ENCODE measurements around the gene DNER. TPM values are rescaled to one million over a fixed set of nuclear protein-coding genes. Genes with fewer than 3 reads are reported as not detected.
"Not testable (repeated sequence)": the region's sequence is repeated elsewhere in the genome, so short reads cannot be mapped to it uniquely, and the experiment has no call there.

Gene DNER
- total and polyA plus RNA-seq, 2 experiments from 2014 or later = not detected

GRCh38 chr2:229703909-229704630 lies 10.3 kb downstream of the DNER start:
- TF ChIP-seq CTCF (IDR thresholded peaks at IDR 0.05; ENCODE audit: low read depth, low read length) = no peak
- H3K9me3 ChIP-seq (ENCODE audit: low read depth) = no peaks in the 10 kb centered on the region
- peaks cover 2% of the 10 kb centered on the region for H3K27me3 ChIP-seq
- peaks cover 10% of the 10 kb centered on the region for H3K4me1 ChIP-seq (ENCODE audit: low read depth)
- H3K4me3 ChIP-seq = no peak overlapping the region
- DNase-seq (ENCODE audit: low read depth in 1 of 2, low spot score in 1 of 2) = no peak
- no peaks in the 10 kb centered on the region for H3K36me3 ChIP-seq
- H3K27ac ChIP-seq = no peak overlapping the region

- Histone ChIP-seq H3K4me1 (ENCODE audit: low read depth) (no peaks in the 10 kb centered on the region), H3K36me3 (no peaks in the 10 kb centered on the region), H3K9me3 (ENCODE audit: low read depth) (no peaks in the 10 kb centered on the region), H3K4me3 (no peak overlapping the region), H3K27me3 (no peaks in the 10 kb centered on the region), H3K27ac (no peak overlapping the region)
- TF ChIP-seq CTCF (IDR thresholded peaks at IDR 0.05; ENCODE audit: low read depth, low read length) = no peak
- no peak for DNase-seq (ENCODE audit: low read depth in 1 of 2, low spot score in 1 of 2)
These were observed 12.6 kb downstream of the DNER start for GRCh38 chr2:229701716-229702115.

GRCh38 chr2:229701062-229701461 lies 13.3 kb downstream of the DNER start:
- Histone ChIP-seq H3K36me3 (no peaks in the 10 kb centered on the region), H3K27me3 (no peaks in the 10 kb centered on the region), H3K9me3 (ENCODE audit: low read depth) (no peaks in the 10 kb centered on the region), H3K27ac (no peak overlapping the region), H3K4me1 (ENCODE audit: low read depth) (no peaks in the 10 kb centered on the region), H3K4me3 (no peak overlapping the region)
- no peak for TF ChIP-seq CTCF (IDR thresholded peaks at IDR 0.05; ENCODE audit: low read depth, low read length)
- DNase-seq (ENCODE audit: low read depth in 1 of 2, low spot score in 1 of 2) = no peak

DNA sequence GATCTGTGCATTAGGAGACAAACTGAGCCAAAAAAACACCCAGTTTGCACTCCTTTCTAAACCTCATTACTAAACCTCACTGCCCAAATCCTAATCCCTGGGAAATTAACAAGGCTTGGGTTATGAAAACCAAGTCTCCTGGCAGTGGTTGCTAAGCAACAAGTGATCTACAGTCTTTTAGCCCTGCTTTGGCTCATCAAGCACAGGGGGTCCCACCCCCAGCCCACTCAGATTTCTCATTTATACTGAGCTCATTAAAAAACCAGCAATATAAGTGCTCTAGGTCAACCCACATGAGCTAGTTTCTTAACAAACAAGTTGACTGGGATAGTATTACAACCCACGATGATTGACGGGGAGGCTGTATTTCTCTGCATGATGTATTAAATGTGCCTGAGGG lies 18.4 kb downstream of the DNER start:
- Histone ChIP-seq H3K27me3 (no peaks in the 10 kb centered on the region), H3K4me1 (ENCODE audit: low read depth) (no peaks in the 10 kb centered on the region), H3K4me3 (no peak overlapping the region), H3K27ac (no peak overlapping the region), H3K9me3 (ENCODE audit: low read depth) (no peaks in the 10 kb centered on the region), H3K36me3 (no peaks in the 10 kb centered on the region)
- no peak for TF ChIP-seq CTCF (IDR thresholded peaks at IDR 0.05; ENCODE audit: low read depth, low read length)
- DNase-seq (ENCODE audit: low read depth in 1 of 2, low spot score in 1 of 2) = no peak

DNA sequence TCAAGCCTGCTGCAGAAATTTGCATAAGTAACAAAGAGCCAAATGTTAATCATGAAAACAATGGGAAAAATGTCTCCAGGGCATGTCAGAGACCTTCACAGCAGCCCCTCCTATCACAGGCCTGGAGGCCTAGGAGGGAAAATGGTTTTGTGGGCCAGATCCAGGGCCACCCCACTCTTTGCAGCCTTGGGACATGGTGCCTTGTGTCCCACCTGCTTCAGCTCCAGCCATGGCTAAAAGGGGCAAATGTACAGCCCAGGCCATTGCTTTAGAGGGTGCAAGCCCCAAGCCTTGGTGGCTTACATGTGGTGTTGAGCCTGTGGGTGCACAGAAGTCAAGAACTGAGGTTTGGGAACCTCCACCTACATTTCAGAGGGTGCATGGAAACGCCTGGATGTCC lies 20.5 kb downstream of the DNER start:
- not testable (repeated sequence) for H3K9me3 ChIP-seq (ENCODE audit: low read depth); DNase-seq (ENCODE audit: low read depth in 1 of 2, low spot score in 1 of 2); H3K4me3 ChIP-seq; H3K4me1 ChIP-seq (ENCODE audit: low read depth); H3K36me3 ChIP-seq; H3K27ac ChIP-seq; H3K27me3 ChIP-seq

- no peaks in the 10 kb centered on the region for H3K9me3 ChIP-seq (ENCODE audit: low read depth)
- no peaks in the 10 kb centered on the region for H3K4me1 ChIP-seq (ENCODE audit: low read depth)
- H3K27me3 ChIP-seq = no peaks in the 10 kb centered on the region
- TF ChIP-seq CTCF (IDR thresholded peaks at IDR 0.05; ENCODE audit: low read depth, low read length) = no peak
- no peak for DNase-seq (ENCODE audit: low read depth in 1 of 2, low spot score in 1 of 2)
- no peak overlapping the region for H3K27ac ChIP-seq
- H3K4me3 ChIP-seq = no peak overlapping the region
- no peaks in the 10 kb centered on the region for H3K36me3 ChIP-seq
These were observed 22.7 kb downstream of the DNER start for GRCh38 chr2:229691631-229692030.

Data from cardiac muscle cell (in vitro differentiated cells and primary cell).